ENCODE measurements around the gene SORCS1. TPM values are rescaled to one million over a fixed set of nuclear protein-coding genes. Genes with fewer than 3 reads are reported as not detected.

The SORCS1 gene
- not detected for polyA plus RNA-seq

DNA sequence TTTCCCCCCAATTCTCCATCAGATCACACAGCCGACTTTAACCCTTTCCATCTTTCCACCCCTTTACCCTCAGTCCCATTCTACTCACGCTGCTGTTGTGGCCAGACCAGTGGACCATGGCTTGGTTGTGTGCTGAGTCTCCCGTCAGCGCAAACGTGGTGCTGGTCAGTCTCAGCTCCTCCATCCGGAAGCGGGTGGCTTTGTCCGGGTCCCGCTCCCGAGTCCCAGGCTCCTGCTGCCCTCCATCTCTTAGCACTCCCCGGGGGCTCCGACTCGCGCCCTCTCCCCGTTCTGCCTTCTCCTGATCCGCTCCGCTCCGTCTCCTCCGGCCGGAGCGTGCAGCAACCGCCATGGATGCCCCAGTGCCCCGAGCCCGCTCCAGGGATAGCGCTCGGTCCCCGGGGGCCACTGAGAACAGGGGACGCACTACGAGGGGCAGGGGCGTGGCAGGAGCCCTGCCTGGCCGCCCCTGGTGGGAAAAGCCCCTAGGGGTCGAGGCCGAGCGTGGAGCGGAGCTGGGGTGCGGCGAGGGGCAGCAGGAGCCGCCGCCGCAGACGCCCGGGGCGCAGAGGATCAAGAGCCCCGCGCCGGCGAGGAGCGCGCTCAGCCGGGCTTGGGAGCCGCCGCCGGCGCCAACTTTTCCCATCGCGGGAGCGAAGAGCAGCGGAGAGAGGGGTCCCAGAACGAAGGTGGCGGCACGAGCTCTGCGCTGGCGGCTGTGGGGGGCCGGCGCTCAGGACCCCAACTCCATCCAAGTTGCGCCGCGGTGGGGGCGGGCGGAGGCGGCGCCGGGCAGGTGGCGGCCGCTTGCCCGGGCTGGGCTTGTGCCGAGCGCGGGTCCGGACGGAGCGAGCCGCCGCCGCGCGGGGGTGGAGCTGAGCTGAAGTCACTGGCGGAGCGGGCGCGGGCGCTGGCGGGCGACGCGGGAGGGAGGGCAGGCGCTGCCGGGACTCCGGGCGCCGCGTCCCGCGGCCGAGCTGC lies at the start of gene SORCS1:
Gene SORCS1, minus strand, starts transcription at position 826 of the 981 bp plus-strand sequence.
- H3K27ac Mint-ChIP-seq: no peak within 1 kb of the TSS
- H3K4me3 Mint-ChIP-seq: no peak within 1 kb of the TSS
- peaks cover 0 to 2% (median 0%) of the 10 kb centered on the region in 3 donors for H3K4me1 Mint-ChIP-seq
- peaks cover 15% of the 10 kb centered on the region for H3K27me3 Mint-ChIP-seq
- H3K9me3 Mint-ChIP-seq: peaks cover 0 to 3% (median 0%) of the 10 kb centered on the region in 3 donors
- H3K36me3 Mint-ChIP-seq: no peaks in the 10 kb centered on the region

DNA sequence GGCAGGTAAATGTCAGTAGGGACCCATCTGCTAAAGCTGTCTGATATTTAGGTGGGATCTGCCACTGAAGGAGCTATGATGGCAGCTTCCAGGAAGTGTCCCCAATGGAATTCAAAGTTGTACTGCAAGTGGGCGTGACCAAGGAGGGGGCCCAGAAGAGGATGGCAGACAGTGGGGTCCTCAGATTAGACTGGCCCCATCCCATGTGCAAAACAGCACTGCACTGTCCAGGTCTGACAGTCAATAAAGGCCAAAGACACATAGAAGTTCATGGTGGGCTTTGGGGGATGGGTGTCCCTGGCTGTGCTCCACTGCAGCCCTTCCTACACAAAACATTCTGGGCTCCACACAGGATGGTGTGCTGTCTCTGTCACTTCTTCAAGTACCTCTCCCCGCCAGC lies 49.8 kb upstream of the SORCS1 start:
- H3K4me3 Mint-ChIP-seq: no peak overlapping the region
- H3K27me3 Mint-ChIP-seq: no peaks in the 10 kb centered on the region
- H3K4me1 Mint-ChIP-seq: no peaks in the 10 kb centered on the region
- no peak overlapping the region for H3K27ac Mint-ChIP-seq
- H3K36me3 Mint-ChIP-seq: peaks cover 2% of the 10 kb centered on the region
- peaks cover 4 to 10% (median 5%) of the 10 kb centered on the region in 3 donors for H3K9me3 Mint-ChIP-seq

DNA sequence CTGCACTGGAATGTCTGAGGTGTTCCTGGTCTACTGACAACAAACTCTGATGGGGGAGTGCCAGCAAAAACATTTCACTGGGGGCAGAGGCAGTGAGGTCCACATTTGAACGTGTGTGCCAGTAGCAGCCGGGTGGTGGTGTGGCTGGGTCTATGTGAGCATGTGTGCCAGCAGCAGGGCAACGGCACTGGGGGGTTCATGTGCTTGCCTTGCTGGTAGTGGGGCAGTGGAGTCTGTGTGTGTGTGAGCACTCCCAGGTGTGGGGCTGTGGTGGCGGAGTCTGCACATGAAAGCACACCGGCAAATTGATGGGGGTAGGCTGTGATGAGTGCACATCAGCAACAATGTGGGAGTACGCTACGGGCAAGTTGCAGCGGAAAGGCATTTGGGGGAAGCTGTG lies 49.4 kb upstream of the SORCS1 start:
- Mint-ChIP-seq H3K4me3 (no peak overlapping the region), H3K4me1 (no peaks in the 10 kb centered on the region), H3K36me3 (peaks cover 2% of the 10 kb centered on the region), H3K27me3 (no peaks in the 10 kb centered on the region), H3K9me3 (peaks cover 5 to 10% (median 6%) of the 10 kb centered on the region in 3 donors), H3K27ac (peak overlapping the region in 1 of 3 donors; percentile 59)

DNA sequence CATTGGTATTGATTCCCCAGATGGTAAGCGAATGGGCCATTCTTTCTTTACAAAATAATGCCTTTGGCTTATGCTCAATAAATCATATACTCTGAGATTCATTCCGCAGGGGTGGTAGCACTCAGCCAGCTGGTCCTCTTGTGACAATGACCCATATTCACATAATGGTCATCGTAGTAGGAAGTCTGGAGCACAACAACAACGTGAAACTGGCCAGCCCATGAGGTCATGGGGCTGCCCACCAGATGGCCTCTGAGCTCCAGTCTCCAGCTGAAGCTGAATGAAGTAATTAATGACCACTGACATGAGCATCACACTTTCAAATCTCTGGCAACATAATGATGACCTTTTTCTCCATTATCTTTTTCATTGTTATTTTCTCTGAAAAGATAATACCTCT lies 42.3 kb upstream of the SORCS1 start:
- Mint-ChIP-seq H3K36me3 (peaks cover 2% of the 10 kb centered on the region), H3K27me3 (peaks cover 1% of the 10 kb centered on the region), H3K4me3 (no peak overlapping the region), H3K9me3 (peaks cover 0 to 25% (median 10%) of the 10 kb centered on the region in 3 donors), H3K27ac (no peak overlapping the region), H3K4me1 (no peaks in the 10 kb centered on the region)

DNA sequence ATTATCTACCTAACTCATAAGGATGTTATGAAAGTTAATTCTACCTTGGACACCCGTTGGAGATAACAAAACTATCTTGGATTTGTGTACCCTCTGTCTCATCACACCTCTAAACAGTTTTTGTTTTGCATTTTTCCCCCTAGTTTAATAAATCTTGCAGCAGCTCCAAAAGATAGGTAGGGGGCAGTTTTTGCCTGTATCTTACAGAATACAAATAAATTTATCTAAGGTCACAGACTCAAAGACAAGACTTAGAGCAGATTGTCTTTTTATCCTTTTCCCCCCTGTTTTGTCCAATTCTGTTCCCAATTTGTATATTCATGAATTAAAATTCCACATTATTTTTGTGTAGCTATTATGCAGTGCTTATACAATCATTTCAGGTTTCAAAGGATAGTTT lies 5.0 kb upstream of the SORCS1 start:
- Mint-ChIP-seq H3K27me3 (peaks cover 6% of the 10 kb centered on the region), H3K27ac (no peak overlapping the region), H3K36me3 (no peaks in the 10 kb centered on the region), H3K9me3 (peaks cover 0 to 4% (median 0%) of the 10 kb centered on the region in 3 donors), H3K4me3 (no peak overlapping the region), H3K4me1 (peaks cover 0 to 2% (median 0%) of the 10 kb centered on the region in 3 donors)

DNA sequence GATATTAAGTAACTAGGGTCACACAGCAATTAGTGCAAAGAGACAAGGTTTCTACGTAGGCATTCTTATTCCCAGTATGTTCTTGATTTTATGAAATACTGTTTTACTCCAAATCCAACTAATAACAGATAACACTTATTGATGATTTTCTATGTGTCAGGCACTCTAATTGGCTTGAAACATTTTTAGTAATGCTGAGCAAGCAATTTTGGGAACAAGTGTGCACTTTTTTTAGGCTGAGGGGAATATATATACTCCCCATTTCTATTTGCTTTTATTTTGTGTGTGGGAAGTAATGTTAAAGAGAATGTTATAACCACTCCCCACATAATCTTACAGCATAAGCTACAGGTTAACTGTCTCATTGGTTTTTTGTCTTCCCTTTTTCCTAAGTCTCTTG lies 4.2 kb upstream of the SORCS1 start:
- Mint-ChIP-seq H3K27ac (no peak overlapping the region), H3K9me3 (peaks cover 0 to 4% (median 0%) of the 10 kb centered on the region in 3 donors), H3K4me3 (no peak overlapping the region), H3K4me1 (peaks cover 0 to 2% (median 0%) of the 10 kb centered on the region in 3 donors), H3K27me3 (peaks cover 7% of the 10 kb centered on the region), H3K36me3 (no peaks in the 10 kb centered on the region)

DNA sequence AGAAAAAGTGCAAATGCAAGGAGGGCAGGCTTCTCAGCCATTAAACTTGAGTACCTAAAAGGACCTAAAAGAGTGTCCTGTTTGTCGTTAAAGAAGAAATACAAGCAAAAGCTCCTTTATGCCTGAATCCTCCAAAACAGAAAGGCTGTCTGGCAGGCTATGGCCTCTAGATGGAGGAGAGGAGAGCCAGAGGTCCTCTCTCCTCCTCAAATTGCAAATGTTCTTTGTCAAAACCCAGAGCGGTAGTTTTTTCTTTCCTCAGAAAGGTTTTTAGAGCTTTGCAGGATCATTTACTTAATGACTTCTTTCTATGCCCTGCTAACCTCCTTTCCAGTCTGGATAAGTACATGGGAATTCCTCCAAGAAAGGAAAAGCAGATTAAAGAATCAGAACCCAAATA lies 1.9 kb upstream of the SORCS1 start:
- Mint-ChIP-seq H3K27me3 (peaks cover 15% of the 10 kb centered on the region), H3K4me1 (peaks cover 0 to 2% (median 0%) of the 10 kb centered on the region in 3 donors), H3K9me3 (peaks cover 0 to 3% (median 0%) of the 10 kb centered on the region in 3 donors), H3K27ac (no peak overlapping the region), H3K36me3 (no peaks in the 10 kb centered on the region), H3K4me3 (no peak overlapping the region)

DNA sequence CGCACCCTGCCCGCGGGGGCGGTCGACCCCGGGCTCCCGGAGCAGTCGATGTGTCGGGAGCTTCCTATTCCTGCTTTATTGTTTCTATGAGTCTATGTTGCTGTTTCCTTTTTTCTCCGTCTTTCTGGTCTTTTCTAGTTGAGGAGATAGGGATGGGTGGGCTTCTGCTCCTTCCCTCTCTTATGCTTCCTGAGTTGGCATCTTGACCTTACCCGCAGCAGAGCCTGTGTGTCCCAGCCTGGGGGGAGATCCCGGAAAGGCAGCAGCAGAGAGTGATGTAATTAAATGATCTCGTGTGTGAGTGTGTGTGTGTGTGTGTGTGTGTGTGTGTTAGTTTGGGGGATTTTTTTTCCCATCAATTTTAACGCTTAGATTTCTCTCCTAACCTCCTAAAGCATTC lies 486 bp upstream of the SORCS1 start:
- Mint-ChIP-seq H3K27me3 (peaks cover 15% of the 10 kb centered on the region), H3K9me3 (peaks cover 0 to 3% (median 0%) of the 10 kb centered on the region in 3 donors), H3K4me3 (no peak overlapping the region), H3K36me3 (no peaks in the 10 kb centered on the region), H3K27ac (no peak overlapping the region), H3K4me1 (peaks cover 0 to 2% (median 0%) of the 10 kb centered on the region in 3 donors)

DNA sequence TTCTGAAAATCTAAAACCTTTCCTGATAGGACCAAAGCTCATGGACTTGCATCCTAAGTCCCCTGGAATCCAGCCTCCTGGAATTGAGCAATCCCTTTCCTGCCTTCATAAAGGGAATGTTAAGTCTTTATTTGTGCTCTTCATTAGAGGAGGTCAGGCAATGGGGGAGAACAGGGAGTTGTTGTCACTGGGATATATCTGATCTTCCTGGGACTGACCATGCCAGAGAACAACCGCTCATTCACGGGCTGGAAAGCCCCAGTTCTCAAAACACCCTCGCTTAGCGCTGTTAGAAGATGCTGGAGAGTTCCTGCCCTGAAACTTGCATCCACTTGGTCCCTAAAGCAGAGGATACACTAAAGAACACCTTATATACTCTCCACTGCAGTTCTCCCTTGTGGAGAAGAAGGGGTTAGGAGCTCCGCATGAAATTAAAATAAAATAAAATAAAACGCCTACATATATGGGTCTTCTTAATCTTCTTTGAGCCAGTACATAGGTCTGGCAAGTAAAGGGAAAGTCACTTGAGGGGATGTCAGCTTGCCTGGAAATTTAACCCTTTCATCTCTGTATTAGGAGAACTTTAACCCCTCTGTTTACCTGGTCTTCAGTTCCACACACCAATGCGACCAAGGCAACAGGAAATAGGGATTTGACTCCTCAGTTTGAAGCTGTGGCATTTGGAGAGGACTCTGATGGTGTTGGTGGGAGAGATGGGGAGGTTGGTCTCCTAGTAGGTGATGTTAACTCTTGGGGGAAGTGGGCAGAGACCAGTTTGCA lies 1.2 kb downstream of the SORCS1 start:
- H3K27ac Mint-ChIP-seq: no peak overlapping the region
- peaks cover 0 to 2% (median 0%) of the 10 kb centered on the region in 3 donors for H3K4me1 Mint-ChIP-seq
- H3K9me3 Mint-ChIP-seq: peaks cover 0 to 3% (median 1%) of the 10 kb centered on the region in 3 donors
- H3K27me3 Mint-ChIP-seq: peaks cover 15% of the 10 kb centered on the region
- no peak overlapping the region for H3K4me3 Mint-ChIP-seq
- H3K36me3 Mint-ChIP-seq: no peaks in the 10 kb centered on the region

DNA sequence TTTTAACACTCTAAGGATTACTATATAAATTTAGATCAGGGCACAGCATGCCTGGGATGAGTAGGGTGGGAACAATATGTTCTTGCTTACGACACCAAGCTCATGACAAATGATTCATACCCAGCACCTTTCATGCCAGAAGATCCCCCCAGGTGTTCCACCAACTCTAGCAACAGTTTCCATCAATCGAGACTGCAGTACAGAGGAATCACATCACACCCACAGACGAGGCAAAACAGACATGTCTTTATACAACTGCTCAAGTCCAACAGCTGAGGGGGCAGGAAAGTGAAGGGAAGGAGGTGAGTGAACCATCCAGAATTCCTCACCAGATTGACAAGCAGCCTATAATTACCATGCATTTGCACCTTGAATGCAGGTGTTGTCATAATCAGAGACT lies 3.6 kb downstream of the SORCS1 start:
- Mint-ChIP-seq H3K36me3 (no peaks in the 10 kb centered on the region), H3K4me1 (peaks cover 0 to 2% (median 0%) of the 10 kb centered on the region in 3 donors), H3K27me3 (peaks cover 15% of the 10 kb centered on the region), H3K9me3 (peaks cover 0 to 2% (median 0%) of the 10 kb centered on the region in 3 donors), H3K4me3 (no peak overlapping the region), H3K27ac (no peak overlapping the region)

DNA sequence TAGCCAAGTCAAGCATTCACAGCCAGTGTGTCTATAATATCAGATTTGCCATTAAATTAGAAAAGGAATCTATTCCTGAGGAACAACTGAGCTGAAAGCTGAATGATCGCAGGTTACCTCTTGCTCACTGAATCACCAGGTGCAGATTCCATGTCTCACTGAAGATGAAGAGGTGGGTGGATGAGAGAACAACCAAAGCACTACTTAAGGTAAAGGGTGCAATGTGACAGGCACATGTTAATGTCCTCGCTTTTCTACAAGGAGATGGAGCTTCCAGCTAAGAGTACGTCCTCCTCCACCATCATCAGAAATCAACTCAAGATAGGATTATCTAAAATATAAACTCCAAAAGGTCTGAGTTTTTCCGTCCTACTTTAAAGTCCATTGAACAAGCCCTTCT lies 4.6 kb downstream of the SORCS1 start:
- peaks cover 0 to 2% (median 0%) of the 10 kb centered on the region in 3 donors for H3K9me3 Mint-ChIP-seq
- no peaks in the 10 kb centered on the region for H3K36me3 Mint-ChIP-seq
- H3K27ac Mint-ChIP-seq: no peak overlapping the region
- H3K27me3 Mint-ChIP-seq: peaks cover 10% of the 10 kb centered on the region
- H3K4me1 Mint-ChIP-seq: peaks cover 0 to under 1% (median 0%) of the 10 kb centered on the region in 3 donors
- H3K4me3 Mint-ChIP-seq: no peak overlapping the region

DNA sequence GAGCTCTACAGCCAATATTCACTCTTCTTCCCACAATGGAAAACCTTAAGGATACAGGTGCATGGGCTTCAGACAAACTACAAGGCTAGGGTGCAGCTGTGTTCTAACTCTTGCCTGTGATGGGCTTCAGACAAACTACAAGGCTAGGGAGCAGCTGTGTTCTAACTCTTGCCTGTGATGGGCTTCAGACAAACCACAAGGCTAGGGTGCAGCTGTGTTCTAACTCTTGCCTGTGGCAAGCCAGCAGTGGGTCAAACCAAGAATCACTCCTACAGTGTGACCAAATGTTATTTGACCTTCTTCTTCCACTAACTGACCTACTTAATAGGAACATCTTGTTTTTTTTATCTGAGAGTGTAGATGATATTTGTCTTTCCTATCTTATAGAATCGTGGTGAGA lies 7.4 kb downstream of the SORCS1 start:
- H3K27ac Mint-ChIP-seq: peak overlapping the region in 1 of 3 donors; percentile 0
- no peaks in the 10 kb centered on the region for H3K4me1 Mint-ChIP-seq
- H3K4me3 Mint-ChIP-seq: no peak overlapping the region
- peaks cover 1% of the 10 kb centered on the region for H3K27me3 Mint-ChIP-seq
- peaks cover 2% of the 10 kb centered on the region for H3K36me3 Mint-ChIP-seq
- H3K9me3 Mint-ChIP-seq: peaks cover 4 to 12% (median 5%) of the 10 kb centered on the region in 3 donors

DNA sequence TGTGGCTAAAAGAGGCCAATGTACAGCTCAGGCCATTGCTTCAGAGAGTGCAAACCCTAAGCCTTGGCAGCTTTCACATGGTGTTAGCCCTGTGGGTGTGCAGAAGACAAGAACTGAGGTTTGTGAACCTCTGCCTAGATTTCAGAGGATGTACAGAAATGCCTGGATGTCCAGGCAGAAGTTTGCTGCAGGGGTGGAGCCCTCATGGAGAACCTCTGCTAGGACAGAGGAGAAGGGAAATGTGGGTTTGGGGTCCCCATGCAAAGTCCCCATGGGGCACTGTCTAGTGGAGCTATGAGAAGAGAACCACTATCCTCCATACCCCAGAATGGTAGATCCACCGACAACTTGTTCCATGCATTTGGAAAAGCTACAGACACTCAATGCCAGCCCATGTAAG lies 12.4 kb downstream of the SORCS1 start:
- no peaks in the 10 kb centered on the region for H3K27me3 Mint-ChIP-seq
- no peak overlapping the region for H3K4me3 Mint-ChIP-seq
- H3K4me1 Mint-ChIP-seq: peaks cover 0 to 1% (median 0%) of the 10 kb centered on the region in 3 donors
- no peak overlapping the region for H3K27ac Mint-ChIP-seq
- peaks cover 11 to 37% (median 15%) of the 10 kb centered on the region in 3 donors for H3K9me3 Mint-ChIP-seq
- H3K36me3 Mint-ChIP-seq: peaks cover 2% of the 10 kb centered on the region

DNA sequence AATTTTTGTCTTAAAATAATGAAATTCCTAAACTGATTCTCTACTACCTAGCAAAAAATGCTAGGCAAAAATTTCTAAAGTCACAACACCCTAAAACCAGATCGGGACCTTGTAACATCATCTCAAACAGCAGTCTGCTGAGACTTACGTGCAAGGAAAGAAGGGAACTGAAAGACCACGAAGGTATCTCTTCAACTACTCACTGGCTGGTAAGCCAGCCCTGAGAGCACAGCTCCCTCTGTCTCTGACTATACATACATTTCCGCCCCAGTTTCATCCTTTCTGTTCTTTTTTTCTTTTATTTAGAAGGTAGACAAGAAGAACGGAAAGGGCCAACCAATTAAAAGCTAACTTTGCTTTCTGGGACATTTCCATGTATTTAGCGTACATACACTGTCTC lies 15.6 kb downstream of the SORCS1 start:
- Mint-ChIP-seq H3K27me3 (no peaks in the 10 kb centered on the region), H3K27ac (no peak overlapping the region), H3K36me3 (peaks cover 2% of the 10 kb centered on the region), H3K4me3 (no peak overlapping the region), H3K9me3 (peaks cover 11 to 41% (median 15%) of the 10 kb centered on the region in 3 donors), H3K4me1 (peaks cover 0 to 1% (median 0%) of the 10 kb centered on the region in 3 donors)

DNA sequence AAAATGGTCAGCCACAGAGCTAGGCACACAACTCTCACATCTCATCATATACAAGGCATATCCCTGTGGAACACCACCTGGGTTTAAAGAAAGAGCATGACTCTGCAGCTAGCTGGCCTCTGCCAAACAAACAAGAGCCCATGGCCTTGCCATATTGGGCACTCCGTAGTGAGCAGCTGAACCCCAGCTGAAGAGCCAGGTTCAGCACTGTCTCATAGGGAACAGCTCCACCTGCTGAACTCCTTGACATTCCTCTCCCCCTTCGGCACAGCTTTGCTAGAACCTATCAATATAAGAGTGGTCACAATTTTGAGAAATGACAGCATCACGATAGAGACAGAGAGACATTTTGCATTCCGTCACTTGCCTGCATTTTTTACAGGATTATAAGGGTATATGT lies 20.0 kb downstream of the SORCS1 start:
- Mint-ChIP-seq H3K4me1 (peaks cover 0 to 1% (median 0%) of the 10 kb centered on the region in 3 donors), H3K27me3 (no peaks in the 10 kb centered on the region), H3K36me3 (no peaks in the 10 kb centered on the region), H3K4me3 (no peak overlapping the region), H3K27ac (no peak overlapping the region), H3K9me3 (peaks cover 0 to 8% (median 0%) of the 10 kb centered on the region in 3 donors)

Data from IgD-negative memory B cell (primary cell).